GM12878 (cell line): Measurements from ENCODE around the gene KLHDC10. TPM values are rescaled to one million over a fixed set of nuclear protein-coding genes. Genes with fewer than 3 reads are reported as not detected.

Experiments used
- ATAC-seq: fragments of 200-7000 bp; cut with Tn5 transposase; 3 replicates; pipeline ENCODE4 v1.9.1; 2020; ENCODE audit warnings: mild to moderate bottlenecking, moderate library complexity
- BruUV-seq: library from RNA; stranded (reverse); fragments of 400-500 nt; replicated peaks from 2 replicates; lab custom pipeline; 2021; lab: Mats Ljungman, UMichigan
- CTCF ChIA-PET: fragments of 300-600 bp; sonication (Branson Sonifier 250); formaldehyde crosslinking; extraction: SDS; loops from one replicate; lab custom pipeline; 2021; ENCODE audit warnings: inconsistent platforms; lab: Yijun Ruan, JAX
- POLR2A ChIA-PET: fragments of 350-600 bp; formaldehyde crosslinking; extraction: SDS; loops from one replicate; lab custom pipeline; 2021; ENCODE audit warnings: inconsistent platforms; lab: Charles Lee
- RAD21 ChIA-PET: fragments of 300-600 bp; sonication (Branson Sonifier 250); formaldehyde crosslinking; loops from one replicate; lab custom pipeline; 2023; ENCODE audit warnings: antibody characterized with exemption; ENCODE audit not compliant: unreplicated experiment; lab: Charles Lee
- SMC1A ChIA-PET: fragments of 300-600 bp; sonication (Branson Sonifier 250); formaldehyde crosslinking; loops from one replicate; lab custom pipeline; 2023; ENCODE audit not compliant: unreplicated experiment, uncharacterized antibody; lab: Charles Lee
- DNase-seq: peaks from one replicate; pipeline ENCODE4 v3.0.0-alpha.2; 2011; ENCODE audit warnings: low read depth, low spot score
- FAIRE-seq: peaks from 3 replicates; lab custom pipeline; 2011; peaks lifted over from hg19 to GRCh38; lab: Jason Lieb, UNC
- H2AFZ ChIP-seq: 2 replicates; pipeline ENCODE4 v1.6.0; 2011; ENCODE audit warnings: low read depth, low read length, control low read depth; ENCODE audit not compliant: control insufficient read depth
- H3K27ac ChIP-seq: 2 replicates; pipeline ENCODE4 v1.5.1; 2011; ENCODE audit warnings: control low read depth; ENCODE audit not compliant: control insufficient read depth, insufficient read depth
- H3K27me3 ChIP-seq, 2 experiments: replicated peaks in 1 of 2; 2 replicates each; pipeline versions ENCODE4 v1.6.0 to v1.6.1; 2011; ENCODE audit warnings: low read length in 1 of 2; ENCODE audit not compliant: control insufficient read depth in 2 of 2, insufficient read depth in 2 of 2
- H3K36me3 ChIP-seq, 2 experiments: 2 replicates each; pipeline ENCODE4 v1.5.1; 2011; ENCODE audit warnings: low read length in 1 of 2; ENCODE audit not compliant: control insufficient read depth in 2 of 2, insufficient read depth in 2 of 2
- H3K4me1 ChIP-seq: 2 replicates; pipeline ENCODE4 v1.6.1; 2011; ENCODE audit warnings: mild to moderate bottlenecking, low read length, moderate library complexity, mixed read lengths; ENCODE audit not compliant: control insufficient read depth, insufficient read depth
- H3K4me2 ChIP-seq: 2 replicates; pipeline ENCODE4 v1.6.0; 2011; ENCODE audit warnings: control low read depth; ENCODE audit not compliant: control insufficient read depth, insufficient read depth
- H3K4me3 ChIP-seq: fragments of 200-600 bp; sonication (generic); 2 replicates; pipeline ENCODE4 v1.5.1; 2016
- H3K79me2 ChIP-seq: 2 replicates; pipeline ENCODE4 v1.6.0; 2011; ENCODE audit warnings: low read length; ENCODE audit not compliant: control insufficient read depth, insufficient read depth
- H3K9ac ChIP-seq: 2 replicates; pipeline ENCODE4 v1.8.0; 2011; ENCODE audit warnings: low read length, control low read depth, mixed read lengths; ENCODE audit not compliant: control insufficient read depth, insufficient read depth
- H3K9me3 ChIP-seq: replicated peaks from 3 replicates; pipeline ENCODE4 v1.5.1; 2011; ENCODE audit warnings: mild to moderate bottlenecking, low read length; ENCODE audit not compliant: control insufficient read depth, insufficient read depth
- H4K20me1 ChIP-seq: 2 replicates; pipeline ENCODE4 v1.6.0; 2011; ENCODE audit not compliant: control insufficient read depth, insufficient read depth
- BHLHE40 ChIP-seq, 2 experiments: fragments of 450-650 bp in 1 of 2; IDR thresholded peaks; 2 replicates each; pipeline ENCODE4 v1.6.1; 2011 to 2017; ENCODE audit warnings: low read depth in 2 of 2, borderline replicate concordance in 1 of 2, improper control_type of control experiment in 1 of 2, low read length in 1 of 2, mild to moderate bottlenecking in 1 of 2
- MYC ChIP-seq: IDR thresholded peaks from 2 replicates; pipeline ENCODE4 v1.6.1; 2011; ENCODE audit warnings: mild to moderate bottlenecking, low read length, moderate library complexity, inconsistent platforms; ENCODE audit not compliant: insufficient read depth, insufficient replicate concordance, insufficient read length, severe bottlenecking
- SIX5 ChIP-seq: IDR thresholded peaks from 2 replicates; pipeline ENCODE4 v1.6.1; 2011; ENCODE audit warnings: mild to moderate bottlenecking, low read depth, low read length, moderate library complexity; ENCODE audit not compliant: severe bottlenecking
- STAT1 ChIP-seq: fragments of 450-650 bp; conservative IDR thresholded peaks from 2 replicates; pipeline ENCODE4 v1.6.1; 2014; ENCODE audit warnings: antibody characterized with exemption, mild to moderate bottlenecking
- WGBS: methylation state at CpG from one replicate; pipeline ENCODE4 v1.1.6; 2016; ENCODE audit warnings: low lambda C conversion rate; ENCODE audit not compliant: insufficient replicate concordance, insufficient coverage; ENCODE audit errors: missing lambda C conversion rate; 5-methylcytosine and 5-hydroxymethylcytosine counted together
- in situ Hi-C: fragments of 300-500 bp; cut with MboI; formaldehyde crosslinking; loops from 9 replicates; pipeline ENCODE4 v1.14.3; 2018; ENCODE audit warnings: mixed read lengths
- intact Hi-C: fragments of 100-400 bp; cut with micrococcal nuclease; formaldehyde crosslinking; loops from one replicate; pipeline ENCODE4 v1.14.2; 2022; ENCODE audit not compliant: unreplicated experiment
- polyA plus RNA-seq, 11 experiments: library from polyadenylated mRNA; depleted of rRNA in 4 of 11; unstranded in 6 of 11; stranded (reverse) in 5 of 11; fragments of >200 nt; fragmentation: Nextera tagmentation in 4 of 11; fragmentation: Illumina TruSeq in 1 of 11; extraction: Ambion mirVana in 4 of 11; extraction: Trizol in 1 of 11; gene quantifications; 1 replicate in 1 of 11; 2 replicates in 10 of 11; pipeline versions ENCODE4 v1.2.1 to v1.2.3, GENCODE V29; 2011 to 2016; ENCODE audit warnings: inconsistent platforms in 2 of 11, missing spikeins in 2 of 11, low read depth in 1 of 11
- total RNA-seq, 4 experiments: library from RNA; depleted of rRNA in 3 of 4; stranded (reverse); fragments of >200 nt in 3 of 4; fragmentation: Illumina TruSeq in 1 of 4; extraction: Trizol in 1 of 4; gene quantifications; 2 replicates each; pipeline versions ENCODE4 v1.2.1 to v1.2.3, GENCODE V29; 2013 to 2021

The KLHDC10 gene
- total and polyA plus RNA-seq, 10 of the 15 experiments (the other 5 are each of a cell fraction or from before 2014, with no cell fraction given) = 2.9 to 20.6 (median 9.4) TPM

DNA sequence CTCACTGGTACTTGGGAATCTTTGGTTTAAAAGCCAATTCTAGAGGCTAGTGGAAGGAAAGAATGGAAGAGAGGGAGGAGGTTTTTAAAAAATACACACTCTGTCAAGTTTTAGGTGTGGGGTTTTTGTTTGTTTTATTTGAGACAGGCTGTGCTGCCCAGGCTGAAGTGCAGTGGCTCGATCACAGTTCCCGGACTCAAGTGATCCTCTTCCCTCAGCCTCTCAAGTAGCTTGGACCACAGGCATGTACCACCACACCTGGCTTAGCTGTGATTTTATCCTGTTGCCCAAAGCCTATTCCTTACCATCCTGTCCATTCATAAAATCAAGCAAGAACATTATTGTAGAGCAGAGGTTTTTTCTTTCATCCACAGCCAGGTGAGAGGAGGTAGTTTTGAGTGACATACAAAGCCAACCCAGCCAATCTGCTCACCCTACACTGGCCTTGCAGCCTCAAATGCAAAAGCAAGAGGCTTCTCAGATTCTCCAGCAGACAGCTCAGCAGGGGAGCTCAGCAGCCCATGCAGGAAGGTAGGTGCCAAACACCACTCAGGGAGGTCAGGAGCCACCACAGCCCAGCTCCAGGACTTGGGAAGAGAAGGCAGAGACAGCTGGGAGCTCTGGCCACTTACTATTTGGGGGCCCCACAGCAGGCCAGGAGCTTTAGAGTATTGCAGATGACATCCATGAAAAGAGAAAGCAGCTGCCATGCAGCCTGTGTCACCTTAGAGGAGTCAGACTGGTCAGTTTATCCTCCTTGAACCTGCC is 69.0 kb downstream of the KLHDC10 start (continued):
- TF ChIP-seq STAT1 = no peak
- TF ChIP-seq MYC = no peak

DNA sequence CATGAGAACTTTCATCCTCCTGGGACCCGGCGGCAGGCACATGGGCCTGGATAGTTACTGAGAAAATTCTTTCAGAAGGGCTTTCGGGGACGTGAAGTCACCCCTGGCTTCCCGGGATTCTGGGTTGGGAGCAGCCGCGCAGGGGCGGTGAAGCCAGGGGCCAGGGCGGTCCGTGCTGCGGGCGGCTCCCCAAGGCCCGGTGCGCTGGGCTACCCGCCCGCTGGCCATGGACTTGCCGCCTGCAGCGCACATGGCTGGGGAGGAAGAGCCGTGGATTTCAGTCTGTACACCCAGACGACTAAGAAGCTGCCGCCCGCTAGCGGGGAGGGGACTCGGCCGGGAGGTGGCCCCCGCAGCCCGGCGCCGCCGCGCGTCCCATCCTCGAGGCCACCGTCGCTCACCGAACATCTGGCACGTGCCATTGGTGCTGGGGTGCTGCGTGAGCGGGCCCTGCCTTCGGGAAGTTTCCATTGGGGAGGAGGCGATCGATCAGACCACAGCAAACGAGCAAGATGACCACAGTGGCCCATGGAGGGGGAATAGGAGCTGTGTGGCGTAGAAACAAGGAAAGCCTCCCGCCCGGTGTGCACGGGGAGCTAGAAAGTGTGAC is 70.3 kb downstream of the KLHDC10 start:
- Histone ChIP-seq H3K36me3 (peaks cover 0 to 5% of the 10 kb centered on the region in 2 experiments; a peak in 2 of 4 replicates), H3K4me2 (peak overlapping the region; percentile 77), H3K9ac (peak overlapping the region; percentile 71), H3K4me3 (peak overlapping the region; percentile 47; the same call in 1 of the 2 replicates), H3K27ac (peak overlapping the region; percentile 48)
- CTCF ChIA-PET = no interaction called here
- BruUV-seq = no TSS peak
- TF ChIP-seq BHLHE40 (IDR thresholded peaks at IDR 0.05; ENCODE audit: borderline replicate concordance in 1 of 2, low read depth in 2 of 2, low read length in 1 of 2) = peak in 1 of 2 experiments; percentile 25; a peak in 1 of 4 replicates
- no peak for TF ChIP-seq SIX5
- TF ChIP-seq, all 136 proteins: peak for 1
- 87% methylated on average over 33 of the region's 47 CpGs for WGBS
- POLR2A ChIA-PET = interaction anchor here (0.6 kb wide), 1 partner anchor 23 kb away, joined by 3 read pairs; no protein-coding TSS in a partner anchor
- Histone ChIP-seq H3K4me1 (peaks cover 24% of the 10 kb centered on the region), H3K9me3 (no peaks in the 10 kb centered on the region), H2AFZ (peak overlapping the region; percentile 77), H4K20me1 (no peaks in the 10 kb centered on the region), H3K27me3 (no peaks in the 10 kb centered on the region), H3K79me2 (no peaks in the 10 kb centered on the region)
- intact Hi-C loops (no loop called here), in situ Hi-C loops (no loop called here)
- no peak for FAIRE-seq
- no peak for DNase-seq
- RAD21 ChIA-PET = no interaction called here
- SMC1A ChIA-PET = no interaction called here
- ATAC-seq = no peak
